GM12864 (cell line): ENCODE data around the gene TBP.

Experiments used
- DNase-seq: peaks from one replicate; pipeline ENCODE4 v3.0.0-alpha.2; 2011; ENCODE audit warnings: low read depth
- H3K4me3 ChIP-seq: 2 replicates; pipeline ENCODE4 v1.5.1; 2011; ENCODE audit warnings: mild to moderate bottlenecking, low read depth, low read length, control low read depth
- TF ChIP-seq, protein P1 (sequence below): IDR thresholded peaks from 2 replicates; pipeline ENCODE4 v1.5.1; 2011; ENCODE audit warnings: low read depth, mild to moderate bottlenecking, moderate library complexity, low read length, control low read depth, inconsistent platforms; ENCODE audit errors: missing control alignments

The TBP gene

DNA sequence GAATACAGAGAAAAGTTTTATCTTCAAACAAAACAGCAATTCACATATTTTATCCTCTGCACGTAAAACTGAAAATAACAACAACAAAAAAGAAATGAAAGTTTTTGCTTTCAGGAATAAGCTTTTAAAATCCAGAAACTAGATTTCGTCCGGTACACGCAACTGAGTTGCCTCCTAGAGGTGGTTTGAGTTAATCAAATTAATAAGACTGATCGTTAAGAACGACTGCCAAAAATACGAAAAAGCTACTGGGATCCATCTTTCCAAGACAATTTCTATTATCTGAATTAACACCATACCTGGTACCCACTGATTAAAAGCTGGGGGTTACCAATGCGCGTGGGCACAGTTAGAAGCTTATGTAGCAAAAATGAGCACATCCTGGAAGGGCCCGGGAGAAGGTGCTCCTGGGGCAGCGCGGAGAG lies 29.6 kb downstream of the TBP start:
- no peak for DNase-seq
- peak overlapping the region; percentile 75 for H3K4me3 ChIP-seq
- TF ChIP-seq, protein P1, sequence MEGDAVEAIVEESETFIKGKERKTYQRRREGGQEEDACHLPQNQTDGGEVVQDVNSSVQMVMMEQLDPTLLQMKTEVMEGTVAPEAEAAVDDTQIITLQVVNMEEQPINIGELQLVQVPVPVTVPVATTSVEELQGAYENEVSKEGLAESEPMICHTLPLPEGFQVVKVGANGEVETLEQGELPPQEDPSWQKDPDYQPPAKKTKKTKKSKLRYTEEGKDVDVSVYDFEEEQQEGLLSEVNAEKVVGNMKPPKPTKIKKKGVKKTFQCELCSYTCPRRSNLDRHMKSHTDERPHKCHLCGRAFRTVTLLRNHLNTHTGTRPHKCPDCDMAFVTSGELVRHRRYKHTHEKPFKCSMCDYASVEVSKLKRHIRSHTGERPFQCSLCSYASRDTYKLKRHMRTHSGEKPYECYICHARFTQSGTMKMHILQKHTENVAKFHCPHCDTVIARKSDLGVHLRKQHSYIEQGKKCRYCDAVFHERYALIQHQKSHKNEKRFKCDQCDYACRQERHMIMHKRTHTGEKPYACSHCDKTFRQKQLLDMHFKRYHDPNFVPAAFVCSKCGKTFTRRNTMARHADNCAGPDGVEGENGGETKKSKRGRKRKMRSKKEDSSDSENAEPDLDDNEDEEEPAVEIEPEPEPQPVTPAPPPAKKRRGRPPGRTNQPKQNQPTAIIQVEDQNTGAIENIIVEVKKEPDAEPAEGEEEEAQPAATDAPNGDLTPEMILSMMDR: no peak

DNA sequence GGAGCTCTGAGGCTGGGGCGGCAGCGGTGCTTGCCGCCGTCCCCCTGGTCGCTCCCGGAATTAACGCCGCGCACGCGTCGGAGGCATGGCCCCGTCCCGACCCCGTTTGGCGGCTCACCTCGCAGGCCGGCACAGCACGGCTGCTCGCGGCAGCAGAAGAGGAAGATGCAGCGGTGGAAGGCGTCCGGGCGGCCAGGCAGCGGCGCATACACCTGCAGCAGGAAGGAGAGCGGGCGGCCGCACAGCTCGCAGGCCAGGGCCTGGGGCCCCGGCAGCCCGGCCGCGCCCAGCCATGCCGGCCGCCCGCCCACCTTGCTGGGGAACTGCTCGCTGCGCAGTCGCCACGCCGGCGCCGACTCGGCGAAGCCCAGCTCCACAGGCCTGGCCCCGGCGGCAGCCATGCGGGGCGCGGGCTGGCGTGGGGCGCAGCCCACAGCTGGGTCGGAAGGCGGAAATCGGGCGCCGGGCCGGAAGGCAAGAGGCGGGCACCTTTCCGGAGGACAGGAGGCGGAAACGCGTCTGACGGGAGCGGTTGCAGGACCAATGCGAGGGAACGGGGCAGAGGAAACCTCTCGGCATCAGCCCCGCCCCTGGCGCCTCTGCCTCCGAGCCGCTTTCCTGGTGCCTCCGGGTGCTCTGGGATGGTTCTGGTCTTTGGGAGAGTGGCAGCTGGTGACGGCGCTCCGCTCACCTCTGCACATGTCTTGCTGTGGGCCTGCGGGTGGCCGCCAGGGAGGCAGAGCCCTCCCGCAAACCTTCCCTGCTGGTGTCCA lies 30.2 kb downstream of the TBP start, which contains the start of gene PDCD2:
PDCD2 (minus strand) TSS at position 457 of the 773 bp plus-strand sequence; CDS start at position 401, 56 bp downstream.
- TF ChIP-seq, protein P1: no peak
- DNase-seq: peak; percentile 75
- peak within 1 kb of the TSS; percentile 75 for H3K4me3 ChIP-seq

DNA sequence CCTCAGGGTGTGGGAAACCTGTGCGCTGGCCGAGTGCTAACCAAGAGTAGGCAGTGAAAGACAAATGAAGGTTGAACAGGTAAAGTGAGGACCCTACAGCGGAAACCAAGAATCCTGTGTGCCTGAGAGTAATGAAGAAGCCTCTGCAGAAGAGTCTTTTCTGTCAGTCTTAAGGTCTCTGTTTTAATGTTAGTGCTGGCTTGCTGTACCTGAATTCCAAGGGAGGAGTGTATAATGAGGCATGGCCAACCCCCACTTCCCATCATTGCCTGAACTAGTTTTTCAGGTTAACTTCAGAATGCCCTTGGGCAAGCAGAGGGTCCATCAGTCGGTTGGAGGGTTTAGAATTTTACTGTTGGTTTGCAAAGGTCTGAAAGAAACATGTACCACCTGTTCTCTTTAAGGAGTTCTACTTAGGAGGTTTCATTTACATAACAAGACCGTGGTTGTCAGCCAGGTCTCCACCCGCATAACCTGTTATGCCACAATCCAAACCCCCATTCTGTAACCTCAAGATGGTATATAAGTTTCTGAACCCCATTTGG lies 30.9 kb downstream of the TBP start:
- TF ChIP-seq, protein P1: no peak
- DNase-seq: no peak
- peak overlapping the region; percentile 75 for H3K4me3 ChIP-seq

DNA sequence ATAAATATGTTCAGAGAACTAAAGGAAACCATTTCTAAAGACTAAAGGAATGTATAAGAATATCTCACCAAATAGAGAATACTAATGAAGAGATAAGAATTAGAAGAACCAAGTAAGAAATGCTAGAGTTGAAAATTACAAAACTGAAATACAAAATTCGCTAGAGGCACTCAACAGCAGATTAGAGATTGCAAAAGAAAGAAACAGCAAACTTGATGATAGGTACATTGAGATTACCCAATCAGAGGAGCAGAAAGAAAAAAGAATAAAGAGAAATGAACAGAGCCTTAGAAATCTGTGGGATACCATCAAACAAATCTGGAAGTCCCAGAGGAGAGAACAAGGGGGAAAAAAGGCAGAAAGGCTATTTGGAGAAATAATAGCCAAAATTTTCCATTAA lies 36.6 kb downstream of the TBP start:
- no peak for DNase-seq
- TF ChIP-seq, protein P1: no peak
- no peak overlapping the region for H3K4me3 ChIP-seq

DNA sequence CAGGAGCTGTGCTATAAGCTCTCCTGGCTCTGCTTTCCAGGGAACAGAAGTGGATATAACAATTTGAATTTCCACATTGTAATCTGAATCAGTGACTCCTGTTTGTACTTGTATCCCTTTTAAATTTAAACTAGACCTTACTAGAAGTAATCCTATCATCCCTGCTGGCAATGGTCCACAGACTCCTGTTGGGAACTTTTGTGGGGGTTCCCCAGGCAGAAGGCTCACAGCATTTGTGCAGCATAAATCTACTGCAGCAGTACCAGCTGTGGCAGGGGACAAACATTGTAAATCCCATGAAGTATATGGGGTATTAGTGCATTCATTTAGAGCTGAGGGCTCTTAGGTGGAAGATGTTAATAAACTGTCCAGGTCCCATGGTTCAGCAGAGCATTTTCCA lies 42.3 kb downstream of the TBP start:
- TF ChIP-seq, protein P1: no peak
- no peak for DNase-seq
- H3K4me3 ChIP-seq: no peak overlapping the region

DNA sequence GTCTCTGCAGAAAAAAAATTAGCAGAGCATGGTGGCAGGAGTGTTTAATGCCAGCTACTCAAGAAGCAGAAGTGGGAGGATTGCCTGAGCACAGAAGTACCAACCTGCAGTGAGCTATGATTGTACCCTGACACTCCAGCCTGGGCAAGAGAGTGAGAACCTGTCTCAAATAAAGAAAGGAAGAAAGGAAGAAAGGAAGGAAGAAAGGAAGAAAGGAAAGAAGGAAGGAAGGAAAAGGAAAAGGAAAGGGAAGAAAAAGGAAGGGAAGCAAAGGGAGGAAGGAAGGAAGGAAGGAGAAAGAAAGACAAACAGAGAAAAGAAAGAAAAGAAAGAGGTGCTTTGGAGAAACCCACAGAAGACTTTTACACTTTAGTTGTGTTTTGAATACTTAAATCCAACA lies 43.1 kb downstream of the TBP start:
- TF ChIP-seq, protein P1: no peak
- no peak for DNase-seq
- H3K4me3 ChIP-seq: no peak overlapping the region
